Hepatocyte (in vitro differentiated cells): ENCODE results near the gene ABCC11. TPM values are rescaled to one million over a fixed set of nuclear protein-coding genes. Genes with fewer than 3 reads are reported as not detected.

Experiments used
- DNase-seq: peaks from one replicate; pipeline ENCODE4 v3.0.0-alpha.2; 2016; ENCODE audit warnings: low spot score
- H2AFZ ChIP-seq: fragments of 200-600 bp; sonication (generic); 2 replicates; pipeline ENCODE4 v1.6.0; 2016; ENCODE audit warnings: antibody characterized with exemption, mild to moderate bottlenecking
- H3K27ac ChIP-seq: fragments of 200-600 bp; sonication (generic); 2 replicates; pipeline ENCODE4 v1.5.1; 2016; ENCODE audit warnings: mild to moderate bottlenecking
- H3K27me3 ChIP-seq: fragments of 200-600 bp; sonication (generic); 2 replicates; pipeline ENCODE4 v1.6.1; 2016
- H3K36me3 ChIP-seq: fragments of 200-600 bp; sonication (generic); replicated peaks from 2 replicates; pipeline ENCODE4 v1.5.1; 2016; ENCODE audit warnings: low read depth; ENCODE audit not compliant: insufficient read depth
- H3K4me1 ChIP-seq: fragments of 200-600 bp; sonication (generic); 2 replicates; pipeline ENCODE4 v1.5.1; 2016; ENCODE audit warnings: mild to moderate bottlenecking, moderate library complexity; ENCODE audit not compliant: insufficient read depth
- H3K4me2 ChIP-seq: fragments of 200-600 bp; sonication (generic); 2 replicates; pipeline ENCODE4 v1.6.0; 2016
- H3K4me3 ChIP-seq: fragments of 200-600 bp; sonication (generic); 2 replicates; pipeline ENCODE4 v1.5.1; 2016; ENCODE audit warnings: mild to moderate bottlenecking
- H3K79me2 ChIP-seq: fragments of 200-600 bp; sonication (generic); 2 replicates; pipeline ENCODE4 v1.6.0; 2017; ENCODE audit warnings: mild to moderate bottlenecking
- H3K9me2 ChIP-seq: fragments of 200-600 bp; sonication (generic); replicated peaks from 2 replicates; pipeline ENCODE4 v1.6.0; 2017; ENCODE audit warnings: mild to moderate bottlenecking; ENCODE audit not compliant: insufficient read depth
- H3K9me3 ChIP-seq: fragments of 200-600 bp; sonication (generic); 2 replicates; pipeline ENCODE4 v1.5.1; 2016; ENCODE audit warnings: low read depth, mild to moderate bottlenecking
- H4K20me1 ChIP-seq: fragments of 200-600 bp; sonication (generic); 2 replicates; pipeline ENCODE4 v1.6.0; 2016; ENCODE audit warnings: mild to moderate bottlenecking; ENCODE audit not compliant: insufficient read depth, poor library complexity, severe bottlenecking
- CTCF ChIP-seq: fragments of 200-600 bp; sonication (generic); IDR thresholded peaks from 2 replicates; pipeline ENCODE4 v1.5.1; 2016; ENCODE audit warnings: antibody characterized with exemption, mild to moderate bottlenecking; ENCODE audit not compliant: poor library complexity
- EZH2 ChIP-seq: fragments of 200-600 bp; sonication (generic); IDR thresholded peaks from 2 replicates; pipeline ENCODE4 v1.6.1; 2016; ENCODE audit warnings: antibody characterized with exemption, mild to moderate bottlenecking, borderline replicate concordance
- EZH2phosphoT487 ChIP-seq: fragments of 200-600 bp; sonication (generic); IDR thresholded peaks from one replicate; pipeline ENCODE4 v1.6.1; 2018; ENCODE audit warnings: antibody characterized with exemption, mild to moderate bottlenecking, low read depth, moderate library complexity; ENCODE audit not compliant: unreplicated experiment, severe bottlenecking
- WGBS: methylation state at CpG from one replicate; pipeline ENCODE4 v1.1.6; 2016; ENCODE audit warnings: low lambda C conversion rate; ENCODE audit errors: missing lambda C conversion rate; 5-methylcytosine and 5-hydroxymethylcytosine counted together
- polyA plus RNA-seq: library from polyadenylated mRNA; unstranded; fragments of >200 nt; fragmentation: Nextera tagmentation; extraction: Ambion mirVana; gene quantifications from 2 replicates; pipeline ENCODE4 v1.2.1, GENCODE V29; 2016
- total RNA-seq: library from RNA; depleted of rRNA; stranded (reverse); fragments of >200 nt; gene quantifications from 2 replicates; pipeline ENCODE4 v1.2.3, GENCODE V29; 2014

ABCC11 gene
- total and polyA plus RNA-seq, 2 experiments from 2014 or later: 0.50 to 2.0 TPM

GRCh38 chr16:48129926-48130325, 117.4 kb downstream of the ABCC11 start:
- DNase-seq: no peak
- Histone ChIP-seq H3K4me3 (no peak overlapping the region), H4K20me1 (no peaks in the 10 kb centered on the region), H3K79me2 (no peaks in the 10 kb centered on the region), H3K9me2 (no peaks in the 10 kb centered on the region), H3K27me3 (no peaks in the 10 kb centered on the region), H3K4me1 (no peaks in the 10 kb centered on the region), H3K4me2 (no peak overlapping the region), H3K27ac (no peak overlapping the region), H3K36me3 (no peaks in the 10 kb centered on the region), H3K9me3 (no peaks in the 10 kb centered on the region), H2AFZ (no peak overlapping the region)
- TF ChIP-seq EZH2 (no peak), CTCF (no peak), EZH2phosphoT487 (no peak)
- WGBS: 52% methylated on average over 3 of the region's 3 CpGs

- TF ChIP-seq EZH2phosphoT487: no peak
- no peak for TF ChIP-seq CTCF
- TF ChIP-seq EZH2: no peak
- H3K9me2 ChIP-seq: no peaks in the 10 kb centered on the region
- no peak overlapping the region for H2AFZ ChIP-seq
- no peaks in the 10 kb centered on the region for H3K9me3 ChIP-seq
- DNase-seq: no peak
- H4K20me1 ChIP-seq: no peaks in the 10 kb centered on the region
- H3K4me1 ChIP-seq: no peaks in the 10 kb centered on the region
- H3K36me3 ChIP-seq: no peaks in the 10 kb centered on the region
- no peaks in the 10 kb centered on the region for H3K79me2 ChIP-seq
- H3K27me3 ChIP-seq: no peaks in the 10 kb centered on the region
- WGBS: 82% methylated on average over 2 of the region's 2 CpGs
- no peak overlapping the region for H3K27ac ChIP-seq
- no peak overlapping the region for H3K4me2 ChIP-seq
- no peak overlapping the region for H3K4me3 ChIP-seq
Measured at GRCh38 chr16:48128769-48129168, 118.6 kb downstream of the ABCC11 start.

DNA sequence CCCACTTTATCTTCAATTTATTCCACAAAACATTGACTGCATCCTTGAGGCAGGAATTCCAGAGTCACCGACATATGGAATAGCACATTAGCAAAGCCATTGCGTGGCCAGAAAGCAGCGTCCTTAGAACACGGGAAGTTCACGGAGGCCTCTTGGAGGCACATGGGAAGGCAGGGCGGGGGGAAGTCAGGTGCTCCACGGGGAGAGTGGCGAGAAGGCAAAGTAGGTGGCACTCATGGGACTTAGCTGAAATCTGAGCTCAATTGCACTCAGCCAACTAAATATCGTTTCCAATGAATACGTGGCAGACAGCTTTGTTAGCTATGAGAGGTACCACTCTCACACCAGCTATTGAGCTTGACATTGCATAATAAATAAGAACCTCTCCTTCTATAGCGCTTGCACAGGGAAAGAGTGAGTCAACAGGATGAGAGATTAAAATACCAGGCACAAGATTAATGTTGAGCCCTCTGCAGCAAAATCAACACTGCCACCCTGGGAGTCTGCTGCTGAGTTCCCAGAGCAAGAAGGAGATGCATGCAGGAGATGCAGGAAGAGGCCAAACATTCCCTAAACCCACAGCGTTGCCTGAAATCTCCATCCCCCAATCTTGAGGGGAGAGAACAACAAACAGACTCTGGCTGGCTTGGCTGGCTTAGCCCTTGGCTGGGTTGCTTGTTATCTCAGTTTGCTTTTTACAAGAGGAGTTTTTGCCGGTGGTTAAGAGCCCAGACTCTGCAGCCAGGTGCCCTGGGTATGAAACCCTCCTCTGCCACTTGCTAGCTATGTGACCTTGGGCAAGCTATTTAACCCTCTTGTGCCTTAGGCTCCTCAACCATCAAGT, 120.3 kb downstream of the ABCC11 start:
- Histone ChIP-seq H3K4me1 (no peaks in the 10 kb centered on the region), H3K36me3 (no peaks in the 10 kb centered on the region), H2AFZ (no peak overlapping the region), H3K9me2 (no peaks in the 10 kb centered on the region), H3K79me2 (no peaks in the 10 kb centered on the region), H3K27me3 (no peaks in the 10 kb centered on the region), H3K4me2 (peak overlapping the region; percentile 27), H3K27ac (peak overlapping the region; percentile 78), H3K4me3 (no peak overlapping the region), H4K20me1 (no peaks in the 10 kb centered on the region), H3K9me3 (no peaks in the 10 kb centered on the region)
- peak; percentile 66 for DNase-seq
- TF ChIP-seq EZH2phosphoT487 (no peak), CTCF (no peak), EZH2 (no peak)
- WGBS: 48% methylated on average over 13 of the region's 13 CpGs
